ENCODE data around the gene SH3BP5.

SH3BP5 gene

DNA sequence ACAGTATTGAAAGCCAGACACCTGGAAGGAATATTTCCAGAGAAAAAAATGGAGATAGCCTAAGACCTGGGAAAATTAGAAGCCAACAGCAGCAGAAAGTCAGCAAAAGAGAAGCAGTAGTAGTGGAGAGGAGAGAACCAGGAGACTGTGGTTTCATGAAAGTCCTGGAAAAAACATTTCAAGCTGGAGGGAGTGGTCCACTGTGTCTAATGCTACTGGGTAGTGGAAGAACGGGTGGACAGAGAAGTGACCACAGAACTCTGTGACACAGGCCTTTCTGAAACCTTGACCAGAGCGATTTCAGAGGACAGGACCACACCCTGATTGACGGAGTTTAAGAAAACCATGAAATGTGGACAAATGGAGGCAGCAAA is 15.3 kb upstream of the SH3BP5 start:
- no peak for FAIRE-seq
- TF ChIP-seq SPI1 (IDR thresholded peaks at IDR 0.05; ENCODE audit: low read depth, low read length) (no peak), POLR2AphosphoS5 (IDR thresholded peaks at IDR 0.05; ENCODE audit: low read depth, low read length) (no peak), TAF1 (IDR thresholded peaks at IDR 0.05; ENCODE audit: low read depth, low read length) (no peak), PAX5 (IDR thresholded peaks at IDR 0.05; ENCODE audit: insufficient read depth, low read length, severe bottlenecking) (no peak), POLR2A (IDR thresholded peaks at IDR 0.05; ENCODE audit: low read depth, low read length) (no peak), POU2F2 (IDR thresholded peaks at IDR 0.05; ENCODE audit: low read depth, low read length) (no peak)

GRCh38 chr3:15347063-15347736 is 14.8 kb upstream of the SH3BP5 start:
- TF ChIP-seq TAF1 (IDR thresholded peaks at IDR 0.05; ENCODE audit: low read depth, low read length) (no peak), POLR2A (IDR thresholded peaks at IDR 0.05; ENCODE audit: low read depth, low read length) (no peak), SPI1 (IDR thresholded peaks at IDR 0.05; ENCODE audit: low read depth, low read length) (no peak)
- DNase-seq (ENCODE audit: insufficient read length, low spot score) (no peak), FAIRE-seq (no peak)

More for the DNA sequence above, 15.3 kb upstream of the SH3BP5 start:
- no peak for DNase-seq (ENCODE audit: insufficient read length, low spot score)

- TF ChIP-seq POLR2AphosphoS5 (IDR thresholded peaks at IDR 0.05; ENCODE audit: low read depth, low read length), result no peak
- TF ChIP-seq POU2F2 (IDR thresholded peaks at IDR 0.05; ENCODE audit: low read depth, low read length), result no peak
- TF ChIP-seq SPI1 (IDR thresholded peaks at IDR 0.05; ENCODE audit: low read depth, low read length), result no peak
- TF ChIP-seq PAX5 (IDR thresholded peaks at IDR 0.05; ENCODE audit: insufficient read depth, low read length, severe bottlenecking), result no peak
- TF ChIP-seq TAF1 (IDR thresholded peaks at IDR 0.05; ENCODE audit: low read depth, low read length), result no peak
- TF ChIP-seq POLR2A (IDR thresholded peaks at IDR 0.05; ENCODE audit: low read depth, low read length), result no peak
- DNase-seq (ENCODE audit: insufficient read length, low spot score), result no peak
- FAIRE-seq, result no peak
Observed at GRCh38 chr3:15346516-15346915, 14.1 kb upstream of the SH3BP5 start.

- no peak for DNase-seq (ENCODE audit: insufficient read length, low spot score)
- FAIRE-seq, result peak; percentile 90
- TF ChIP-seq POLR2AphosphoS5 (IDR thresholded peaks at IDR 0.05; ENCODE audit: low read depth, low read length) (no peak), POU2F2 (IDR thresholded peaks at IDR 0.05; ENCODE audit: low read depth, low read length) (no peak), PAX5 (IDR thresholded peaks at IDR 0.05; ENCODE audit: insufficient read depth, low read length, severe bottlenecking) (no peak), SPI1 (IDR thresholded peaks at IDR 0.05; ENCODE audit: low read depth, low read length) (peak; percentile 95), TAF1 (IDR thresholded peaks at IDR 0.05; ENCODE audit: low read depth, low read length) (0 out of 2 replicates have a peak, but pooled peaks have one; percentile 18), POLR2A (IDR thresholded peaks at IDR 0.05; ENCODE audit: low read depth, low read length) (no peak)
Observed at GRCh38 chr3:15345608-15346137, 13.3 kb upstream of the SH3BP5 start.

DNA sequence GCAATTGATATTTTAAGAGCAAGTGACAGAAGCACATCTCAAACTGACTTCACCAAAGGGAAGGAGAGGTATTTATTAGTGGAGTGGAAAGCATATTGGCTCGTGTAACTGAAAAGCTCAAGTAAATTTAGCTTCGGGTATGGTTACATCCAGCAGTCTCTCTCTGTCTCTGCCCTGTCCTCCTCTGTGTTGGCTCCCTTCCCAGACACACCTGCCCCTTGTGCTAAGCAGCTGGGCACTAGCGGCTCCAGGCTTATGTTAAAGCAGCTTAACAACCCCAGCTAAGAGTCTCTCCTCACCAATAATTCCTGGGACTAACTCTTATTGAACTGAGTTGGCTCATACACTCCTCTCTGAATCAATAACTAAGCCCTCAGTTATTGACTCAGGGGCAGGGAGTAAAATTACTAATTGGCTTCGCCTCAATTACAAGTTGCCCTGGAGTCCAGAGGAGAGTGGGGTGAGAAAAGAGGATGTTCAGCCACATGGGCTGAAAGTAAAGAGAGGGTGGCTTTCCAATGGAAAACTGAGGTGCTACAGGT is 12.8 kb upstream of the SH3BP5 start:
- FAIRE-seq, result no peak
- no peak for TF ChIP-seq POLR2AphosphoS5 (IDR thresholded peaks at IDR 0.05; ENCODE audit: low read depth, low read length)
- TF ChIP-seq PAX5 (IDR thresholded peaks at IDR 0.05; ENCODE audit: insufficient read depth, low read length, severe bottlenecking), result no peak
- no peak for TF ChIP-seq POU2F2 (IDR thresholded peaks at IDR 0.05; ENCODE audit: low read depth, low read length)
- TF ChIP-seq TAF1 (IDR thresholded peaks at IDR 0.05; ENCODE audit: low read depth, low read length), result no peak
- no peak for TF ChIP-seq SPI1 (IDR thresholded peaks at IDR 0.05; ENCODE audit: low read depth, low read length)
- no peak for TF ChIP-seq POLR2A (IDR thresholded peaks at IDR 0.05; ENCODE audit: low read depth, low read length)
- DNase-seq (ENCODE audit: insufficient read length, low spot score), result no peak

GRCh38 chr3:15342945-15343344 is 10.6 kb upstream of the SH3BP5 start:
- DNase-seq (ENCODE audit: insufficient read length, low spot score) (no peak), FAIRE-seq (no peak)
- no peak for TF ChIP-seq POU2F2 (IDR thresholded peaks at IDR 0.05; ENCODE audit: low read depth, low read length)

DNA sequence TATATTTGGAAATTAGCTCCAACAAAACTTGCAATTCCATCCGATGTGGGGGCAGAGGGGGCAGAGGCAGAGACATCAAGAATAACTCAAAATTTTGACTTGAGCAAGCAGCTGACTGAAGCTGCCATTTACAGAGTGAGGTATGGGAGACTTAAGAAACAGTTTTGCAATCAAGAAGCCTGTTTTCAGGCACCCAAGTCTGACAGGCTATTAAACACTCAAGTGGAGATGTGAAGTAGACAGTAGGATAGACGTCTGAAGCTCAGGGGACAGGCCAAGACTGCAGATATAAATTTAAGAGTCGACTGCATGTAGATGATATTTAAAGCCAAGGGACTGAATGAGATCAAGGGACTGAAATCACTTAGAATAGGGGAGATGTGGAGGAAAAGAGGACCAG is 9.9 kb upstream of the SH3BP5 start:
- DNase-seq (ENCODE audit: insufficient read length, low spot score) (no peak), FAIRE-seq (no peak)
- TF ChIP-seq POU2F2 (IDR thresholded peaks at IDR 0.05; ENCODE audit: low read depth, low read length) (no peak), TAF1 (IDR thresholded peaks at IDR 0.05; ENCODE audit: low read depth, low read length) (no peak), POLR2AphosphoS5 (IDR thresholded peaks at IDR 0.05; ENCODE audit: low read depth, low read length) (no peak), PAX5 (IDR thresholded peaks at IDR 0.05; ENCODE audit: insufficient read depth, low read length, severe bottlenecking) (no peak), SPI1 (IDR thresholded peaks at IDR 0.05; ENCODE audit: low read depth, low read length) (no peak), POLR2A (IDR thresholded peaks at IDR 0.05; ENCODE audit: low read depth, low read length) (no peak)

GRCh38 chr3:15341030-15341726 is 8.8 kb upstream of the SH3BP5 start:
- TF ChIP-seq SPI1 (IDR thresholded peaks at IDR 0.05; ENCODE audit: low read depth, low read length) (no peak), POLR2A (IDR thresholded peaks at IDR 0.05; ENCODE audit: low read depth, low read length) (no peak), POLR2AphosphoS5 (IDR thresholded peaks at IDR 0.05; ENCODE audit: low read depth, low read length) (no peak), POU2F2 (IDR thresholded peaks at IDR 0.05; ENCODE audit: low read depth, low read length) (no peak), PAX5 (IDR thresholded peaks at IDR 0.05; ENCODE audit: insufficient read depth, low read length, severe bottlenecking) (no peak), TAF1 (IDR thresholded peaks at IDR 0.05; ENCODE audit: low read depth, low read length) (no peak)
- DNase-seq (ENCODE audit: insufficient read length, low spot score), result no peak
- no peak for FAIRE-seq

DNA sequence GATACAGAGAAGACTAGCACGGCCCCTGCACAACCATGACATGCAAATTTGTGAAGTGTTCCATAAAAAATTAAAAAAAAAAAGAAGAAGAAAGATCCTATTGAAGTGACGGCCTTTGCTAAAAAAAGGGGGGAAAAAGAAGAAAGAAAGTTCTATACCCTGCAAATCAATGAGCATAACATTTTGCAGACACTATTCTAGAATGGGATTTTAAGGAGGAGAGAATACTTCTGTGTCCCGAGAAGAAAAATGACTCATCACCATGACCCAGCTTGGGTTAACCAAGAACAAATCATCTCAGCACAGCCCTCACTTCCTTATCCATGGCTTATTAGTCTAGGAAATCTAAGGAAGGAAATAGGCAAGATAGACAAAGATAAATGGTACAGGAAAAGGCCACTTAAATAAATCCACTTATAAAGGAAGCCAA is 7.4 kb upstream of the SH3BP5 start:
- no peak for TF ChIP-seq PAX5 (IDR thresholded peaks at IDR 0.05; ENCODE audit: insufficient read depth, low read length, severe bottlenecking)
- no peak for TF ChIP-seq POLR2AphosphoS5 (IDR thresholded peaks at IDR 0.05; ENCODE audit: low read depth, low read length)
- TF ChIP-seq POLR2A (IDR thresholded peaks at IDR 0.05; ENCODE audit: low read depth, low read length), result no peak
- no peak for TF ChIP-seq POU2F2 (IDR thresholded peaks at IDR 0.05; ENCODE audit: low read depth, low read length)
- no peak for TF ChIP-seq SPI1 (IDR thresholded peaks at IDR 0.05; ENCODE audit: low read depth, low read length)
- no peak for TF ChIP-seq TAF1 (IDR thresholded peaks at IDR 0.05; ENCODE audit: low read depth, low read length)
- FAIRE-seq, result no peak
- no peak for DNase-seq (ENCODE audit: insufficient read length, low spot score)
